NK-92 (cell line): ENCODE results near the gene PRMT7.

Experiments
- DNase-seq: peaks from one replicate; lab custom pipeline; 2025; ENCODE audit not compliant: unreplicated experiment; lab: John Stamatoyannopoulos, UW

Gene PRMT7

GRCh38 chr16:68374246-68374805, 63.5 kb downstream of the PRMT7 start:
- DNase-seq, result no peak

GRCh38 chr16:68374961-68375660, 64.3 kb downstream of the PRMT7 start:
- DNase-seq, result no peak

- no peak for DNase-seq
Observed at GRCh38 chr16:68375801-68376536, 65.2 kb downstream of the PRMT7 start.

GRCh38 chr16:68376590-68376989, 65.8 kb downstream of the PRMT7 start:
- no peak for DNase-seq

GRCh38 chr16:68377221-68377620, 66.4 kb downstream of the PRMT7 start:
- DNase-seq, result no peak

- no peak for DNase-seq
Observed at GRCh38 chr16:68377667-68378393, 67.0 kb downstream of the PRMT7 start.

GRCh38 chr16:68378436-68379415, 67.9 kb downstream of the PRMT7 start:
- DNase-seq, result no peak

- no peak for DNase-seq
Observed at GRCh38 chr16:68379472-68380347, 68.9 kb downstream of the PRMT7 start.

GRCh38 chr16:68380348-68380670, 69.5 kb downstream of the PRMT7 start:
- DNase-seq, result no peak

- no peak for DNase-seq
Observed at GRCh38 chr16:68380676-68381362, 70.0 kb downstream of the PRMT7 start.

- DNase-seq, result no peak
Observed at GRCh38 chr16:68381363-68381724, 70.5 kb downstream of the PRMT7 start.

GRCh38 chr16:68382296-68382718, 71.5 kb downstream of the PRMT7 start:
- DNase-seq, result no peak

- DNase-seq, result no peak
Observed at GRCh38 chr16:68383858-68384257, 73.0 kb downstream of the PRMT7 start.

- no peak for DNase-seq
Observed at GRCh38 chr16:68384288-68385161, 73.7 kb downstream of the PRMT7 start.

- DNase-seq, result no peak
Observed at GRCh38 chr16:68385371-68385770, 74.6 kb downstream of the PRMT7 start.

- no peak for DNase-seq
Observed at GRCh38 chr16:68386628-68387027, 75.8 kb downstream of the PRMT7 start.

- no peak for DNase-seq
Observed at GRCh38 chr16:68387301-68387700, 76.5 kb downstream of the PRMT7 start.

- DNase-seq, result no peak
Observed at GRCh38 chr16:68388124-68388523, 77.3 kb downstream of the PRMT7 start.
